HepG2 (cell line): Measurements from ENCODE around the gene ZBTB48. TPM values are rescaled to one million over a fixed set of nuclear protein-coding genes. Genes with fewer than 3 reads are reported as not detected.
A peak's percentile ranks its signal among the peaks of the same experiment; 100 is the strongest.

Experiments used
- AHR ChIP-seq: IDR thresholded peaks from 2 replicates; pipeline ENCODE4 v1.6.1; 2018; ENCODE audit warnings: missing genetic modification reagents, missing compliant biosample characterization
- BORCS8-MEF2B ChIP-seq: sonication (generic); formaldehyde crosslinking; IDR thresholded peaks from 2 replicates; pipeline ENCODE4 v1.8.0; 2022; ENCODE audit warnings: mild to moderate bottlenecking, missing genetic modification reagents
- DNMT1 ChIP-seq: sonication (generic); formaldehyde crosslinking; IDR thresholded peaks from 2 replicates; pipeline ENCODE4 v1.5.1; 2020; ENCODE audit warnings: mild to moderate bottlenecking, missing genetic modification reagents
- HDAC1 ChIP-seq: sonication (generic); formaldehyde crosslinking; IDR thresholded peaks from 2 replicates; pipeline ENCODE4 v1.5.1; 2020; ENCODE audit warnings: mild to moderate bottlenecking, missing genetic modification reagents
- HDAC2 ChIP-seq: sonication (generic); formaldehyde crosslinking; IDR thresholded peaks from 2 replicates; pipeline ENCODE4 v1.4.0; 2020; ENCODE audit warnings: missing genetic modification reagents
- MTF2 ChIP-seq: sonication (generic); formaldehyde crosslinking; IDR thresholded peaks from 2 replicates; pipeline ENCODE4 v1.5.0; 2020; ENCODE audit warnings: missing genetic modification reagents, borderline replicate concordance
- PPARG ChIP-seq: conservative IDR thresholded peaks from 2 replicates; pipeline ENCODE4 v1.6.1; 2016; ENCODE audit warnings: missing biosample characterization, missing genetic modification reagents
- SATB2 ChIP-seq: sonication (generic); formaldehyde crosslinking; IDR thresholded peaks from 2 replicates; pipeline ENCODE4 v1.5.0; 2020; ENCODE audit warnings: missing genetic modification reagents
- ZFP36L1 ChIP-seq: sonication (generic); formaldehyde crosslinking; IDR thresholded peaks from 2 replicates; pipeline ENCODE4 v1.8.0; 2022; ENCODE audit warnings: mild to moderate bottlenecking, missing genetic modification reagents, moderate library complexity
- ZNF354B ChIP-seq: sonication (generic); formaldehyde crosslinking; IDR thresholded peaks from 2 replicates; pipeline ENCODE4 v1.8.0; 2022; ENCODE audit warnings: mild to moderate bottlenecking, missing genetic modification reagents
- ZNF547 ChIP-seq: sonication (generic); formaldehyde crosslinking; IDR thresholded peaks from 2 replicates; pipeline ENCODE4 v1.5.1; 2020; ENCODE audit warnings: mild to moderate bottlenecking, missing genetic modification reagents
- ZNF709 ChIP-seq: sonication (generic); formaldehyde crosslinking; IDR thresholded peaks from 2 replicates; pipeline ENCODE4 v1.5.0; 2020; ENCODE audit warnings: mild to moderate bottlenecking, missing genetic modification reagents
- ZNF749 ChIP-seq: sonication (generic); formaldehyde crosslinking; IDR thresholded peaks from 2 replicates; pipeline ENCODE4 v1.8.0; 2022; ENCODE audit warnings: mild to moderate bottlenecking, missing genetic modification reagents, moderate library complexity, borderline replicate concordance
- ZNF83 ChIP-seq: sonication (generic); formaldehyde crosslinking; IDR thresholded peaks from 2 replicates; pipeline ENCODE4 v1.4.0; 2020; ENCODE audit warnings: missing genetic modification reagents, mild to moderate bottlenecking, borderline replicate concordance
- polyA plus RNA-seq, 8 experiments: library from polyadenylated mRNA; depleted of rRNA in 3 of 8; stranded (reverse) in 7 of 8; unstranded in 1 of 8; fragments of >200 nt; fragmentation: Illumina TruSeq in 4 of 8; extraction: Trizol in 4 of 8; gene quantifications; 2 replicates each; pipeline versions ENCODE4 v1.2.1 to v1.2.3, GENCODE V29; 2011 to 2016; ENCODE audit warnings: low read depth in 4 of 8, missing spikeins in 1 of 8, mixed read lengths in 1 of 8; ENCODE audit not compliant: insufficient read depth in 1 of 8
- total RNA-seq, 5 experiments: library from RNA; depleted of rRNA; stranded (reverse); fragments of >200 nt; fragmentation: Illumina TruSeq; extraction: Trizol; gene quantifications; 2 replicates each; pipeline ENCODE4 v1.2.3, GENCODE V29; 2016; ENCODE audit warnings: low read depth in 1 of 5
- TF ChIP-seq, protein P1 (sequence below): sonication (generic); formaldehyde crosslinking; IDR thresholded peaks from 2 replicates; pipeline ENCODE4 v1.8.0; 2022; ENCODE audit warnings: missing genetic modification reagents, mild to moderate bottlenecking, inconsistent platforms, borderline replicate concordance
- TF ChIP-seq, protein P2 (sequence below): sonication (generic); formaldehyde crosslinking; IDR thresholded peaks from one replicate; pipeline ENCODE4 v1.5.1; 2020; ENCODE audit warnings: mild to moderate bottlenecking, missing genetic modification reagents; ENCODE audit errors: not compliant biosample characterization
- TF ChIP-seq, protein P3 (sequence below): sonication (generic); formaldehyde crosslinking; conservative IDR thresholded peaks from 2 replicates; pipeline ENCODE4 v1.4.0; 2020; ENCODE audit warnings: missing genetic modification reagents
- TF ChIP-seq, protein P4 (sequence below): sonication (generic); formaldehyde crosslinking; IDR thresholded peaks from 2 replicates; pipeline ENCODE4 v1.4.0; 2020; ENCODE audit warnings: mild to moderate bottlenecking, low read depth, missing genetic modification reagents

ZBTB48 gene
- total and polyA plus RNA-seq, 2 of the 13 experiments (the other 11 are each of a cell fraction or from before 2014, with no cell fraction given), result 13.0 to 17.1 TPM

DNA sequence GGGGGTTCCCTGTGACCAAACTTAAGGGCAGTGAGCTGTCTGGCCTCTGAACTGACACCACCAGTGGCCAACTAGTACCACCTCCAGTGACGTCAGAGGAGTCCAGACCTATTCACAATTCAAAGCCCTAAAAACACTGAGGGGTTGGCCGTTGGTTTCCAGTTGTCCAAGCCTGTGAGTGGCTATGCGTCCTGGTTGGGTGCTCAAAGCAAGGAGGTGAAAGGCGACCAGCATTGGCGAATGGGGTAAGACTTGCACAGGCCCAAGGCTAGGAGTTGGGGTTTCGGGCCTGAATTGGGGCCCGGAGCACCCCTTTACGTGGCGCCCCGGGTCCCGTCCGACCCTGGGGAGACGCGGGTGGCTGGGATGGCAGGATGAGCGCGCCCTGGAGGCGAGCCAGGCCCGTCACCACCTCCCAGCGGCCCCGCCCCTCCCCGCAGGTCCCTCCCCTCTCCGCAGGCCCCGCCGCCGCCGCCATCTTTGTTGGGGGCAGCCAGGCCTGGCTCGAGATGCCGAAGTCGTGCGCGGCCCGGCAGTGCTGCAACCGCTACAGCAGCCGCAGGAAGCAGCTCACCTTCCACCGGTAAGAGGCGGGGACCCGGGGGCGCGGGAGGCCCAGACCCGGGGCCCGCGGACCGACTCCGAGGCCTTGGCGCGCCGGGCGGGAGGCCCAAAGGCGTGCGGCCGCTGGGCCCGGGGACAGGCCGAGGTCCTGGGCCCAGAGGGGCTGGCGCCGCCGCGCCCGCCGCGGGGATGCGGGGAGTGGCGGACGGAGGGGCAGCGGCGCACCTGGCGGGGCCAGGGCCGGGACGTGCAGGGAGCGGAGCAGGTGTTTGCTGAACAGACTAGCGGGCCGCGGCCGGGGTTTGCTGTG is 45.2 kb downstream of the ZBTB48 start, which contains the start of gene THAP3 (continued):
- TF ChIP-seq ZNF354B (CRISPR knock-in tag) (no peak), MTF2 (CRISPR knock-in tag) (no peak), BORCS8-MEF2B (no peak), ZNF547 (CRISPR knock-in tag) (no peak; the same call in 1 of the 2 replicates), DNMT1 (CRISPR knock-in tag) (no peak), SATB2 (CRISPR knock-in tag) (no peak), HDAC1 (peak; percentile 77; the same call in 1 of the 2 replicates), ZFP36L1 (no peak), PPARG (CRISPR knock-in tag) (no peak), HDAC2 (CRISPR knock-in tag) (no peak), ZNF749 (CRISPR knock-in tag) (0 out of 2 replicates have a peak, but pooled peaks have one; percentile 12), ZNF83 (no peak), AHR (CRISPR knock-in tag) (no peak), ZNF709 (CRISPR knock-in tag) (0 out of 2 replicates have a peak, but pooled peaks have one; percentile 56)
- TF ChIP-seq, protein P1, sequence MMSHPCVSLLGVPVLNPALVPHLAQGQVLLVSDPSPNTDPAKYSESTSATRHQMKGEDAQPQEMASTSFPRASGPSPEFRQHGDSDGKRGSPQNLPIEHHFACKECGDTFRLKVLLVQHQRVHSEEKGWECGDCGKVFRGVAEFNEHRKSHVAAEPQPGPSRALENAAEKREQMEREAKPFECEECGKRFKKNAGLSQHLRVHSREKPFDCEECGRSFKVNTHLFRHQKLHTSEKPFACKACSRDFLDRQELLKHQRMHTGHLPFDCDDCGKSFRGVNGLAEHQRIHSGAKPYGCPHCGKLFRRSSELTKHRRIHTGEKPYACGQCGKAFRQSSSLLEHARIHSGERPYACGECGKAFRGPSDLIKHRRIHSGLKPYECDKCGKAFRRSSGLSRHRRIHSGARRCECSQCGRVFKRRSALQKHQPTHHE, result no peak
- TF ChIP-seq, protein P2, sequence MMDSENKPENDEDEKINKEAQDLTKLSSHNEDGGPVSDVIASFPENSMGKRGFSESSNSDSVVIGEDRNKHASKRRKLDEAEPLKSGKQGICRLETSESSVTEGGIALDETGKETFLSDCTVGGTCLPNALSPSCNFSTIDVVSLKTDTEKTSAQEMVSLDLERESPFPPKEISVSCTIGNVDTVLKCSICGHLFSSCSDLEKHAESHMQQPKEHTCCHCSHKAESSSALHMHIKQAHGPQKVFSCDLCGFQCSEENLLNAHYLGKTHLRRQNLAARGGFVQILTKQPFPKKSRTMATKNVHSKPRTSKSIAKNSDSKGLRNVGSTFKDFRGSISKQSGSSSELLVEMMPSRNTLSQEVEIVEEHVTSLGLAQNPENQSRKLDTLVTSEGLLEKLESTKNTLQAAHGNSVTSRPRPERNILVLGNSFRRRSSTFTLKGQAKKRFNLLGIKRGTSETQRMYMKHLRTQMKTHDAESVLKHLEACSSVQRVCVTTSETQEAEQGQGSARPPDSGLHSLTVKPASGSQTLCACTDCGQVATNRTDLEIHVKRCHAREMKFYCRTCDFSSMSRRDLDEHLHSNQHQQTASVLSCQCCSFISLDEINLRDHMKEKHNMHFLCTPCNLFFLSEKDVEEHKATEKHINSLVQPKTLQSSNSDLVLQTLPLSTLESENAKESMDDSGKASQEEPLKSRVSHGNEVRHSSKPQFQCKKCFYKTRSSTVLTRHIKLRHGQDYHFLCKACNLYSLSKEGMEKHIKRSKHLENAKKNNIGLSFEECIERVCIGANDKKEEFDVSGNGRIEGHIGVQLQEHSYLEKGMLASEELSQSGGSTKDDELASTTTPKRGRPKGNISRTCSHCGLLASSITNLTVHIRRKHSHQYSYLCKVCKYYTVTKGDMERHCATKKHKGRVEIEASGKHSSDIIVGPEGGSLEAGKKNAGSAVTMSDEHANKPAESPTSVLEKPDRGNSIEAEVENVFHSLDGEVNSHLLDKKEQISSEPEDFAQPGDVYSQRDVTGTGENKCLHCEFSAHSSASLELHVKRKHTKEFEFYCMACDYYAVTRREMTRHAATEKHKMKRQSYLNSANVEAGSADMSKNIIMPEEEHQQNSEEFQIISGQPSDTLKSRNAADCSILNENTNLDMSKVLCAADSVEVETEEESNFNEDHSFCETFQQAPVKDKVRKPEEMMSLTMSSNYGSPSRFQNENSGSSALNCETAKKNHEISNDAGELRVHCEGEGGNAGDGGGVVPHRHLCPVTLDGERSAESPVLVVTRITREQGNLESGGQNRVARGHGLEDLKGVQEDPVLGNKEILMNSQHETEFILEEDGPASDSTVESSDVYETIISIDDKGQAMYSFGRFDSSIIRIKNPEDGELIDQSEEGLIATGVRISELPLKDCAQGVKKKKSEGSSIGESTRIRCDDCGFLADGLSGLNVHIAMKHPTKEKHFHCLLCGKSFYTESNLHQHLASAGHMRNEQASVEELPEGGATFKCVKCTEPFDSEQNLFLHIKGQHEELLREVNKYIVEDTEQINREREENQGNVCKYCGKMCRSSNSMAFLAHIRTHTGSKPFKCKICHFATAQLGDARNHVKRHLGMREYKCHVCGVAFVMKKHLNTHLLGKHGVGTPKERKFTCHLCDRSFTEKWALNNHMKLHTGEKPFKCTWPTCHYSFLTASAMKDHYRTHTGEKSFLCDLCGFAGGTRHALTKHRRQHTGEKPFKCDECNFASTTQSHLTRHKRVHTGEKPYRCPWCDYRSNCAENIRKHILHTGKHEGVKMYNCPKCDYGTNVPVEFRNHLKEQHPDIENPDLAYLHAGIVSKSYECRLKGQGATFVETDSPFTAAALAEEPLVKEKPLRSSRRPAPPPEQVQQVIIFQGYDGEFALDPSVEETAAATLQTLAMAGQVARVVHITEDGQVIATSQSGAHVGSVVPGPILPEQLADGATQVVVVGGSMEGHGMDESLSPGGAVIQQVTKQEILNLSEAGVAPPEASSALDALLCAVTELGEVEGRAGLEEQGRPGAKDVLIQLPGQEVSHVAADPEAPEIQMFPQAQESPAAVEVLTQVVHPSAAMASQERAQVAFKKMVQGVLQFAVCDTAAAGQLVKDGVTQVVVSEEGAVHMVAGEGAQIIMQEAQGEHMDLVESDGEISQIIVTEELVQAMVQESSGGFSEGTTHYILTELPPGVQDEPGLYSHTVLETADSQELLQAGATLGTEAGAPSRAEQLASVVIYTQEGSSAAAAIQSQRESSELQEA (CRISPR knock-in tag), result no peak
- TF ChIP-seq, protein P3, sequence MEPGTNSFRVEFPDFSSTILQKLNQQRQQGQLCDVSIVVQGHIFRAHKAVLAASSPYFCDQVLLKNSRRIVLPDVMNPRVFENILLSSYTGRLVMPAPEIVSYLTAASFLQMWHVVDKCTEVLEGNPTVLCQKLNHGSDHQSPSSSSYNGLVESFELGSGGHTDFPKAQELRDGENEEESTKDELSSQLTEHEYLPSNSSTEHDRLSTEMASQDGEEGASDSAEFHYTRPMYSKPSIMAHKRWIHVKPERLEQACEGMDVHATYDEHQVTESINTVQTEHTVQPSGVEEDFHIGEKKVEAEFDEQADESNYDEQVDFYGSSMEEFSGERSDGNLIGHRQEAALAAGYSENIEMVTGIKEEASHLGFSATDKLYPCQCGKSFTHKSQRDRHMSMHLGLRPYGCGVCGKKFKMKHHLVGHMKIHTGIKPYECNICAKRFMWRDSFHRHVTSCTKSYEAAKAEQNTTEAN, result peak; percentile 56; the same call in 1 of the 2 replicates
- TF ChIP-seq, protein P4, sequence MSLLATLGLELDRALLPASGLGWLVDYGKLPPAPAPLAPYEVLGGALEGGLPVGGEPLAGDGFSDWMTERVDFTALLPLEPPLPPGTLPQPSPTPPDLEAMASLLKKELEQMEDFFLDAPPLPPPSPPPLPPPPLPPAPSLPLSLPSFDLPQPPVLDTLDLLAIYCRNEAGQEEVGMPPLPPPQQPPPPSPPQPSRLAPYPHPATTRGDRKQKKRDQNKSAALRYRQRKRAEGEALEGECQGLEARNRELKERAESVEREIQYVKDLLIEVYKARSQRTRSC (CRISPR knock-in tag), result no peak
